GM18868 (cell line): ENCODE data around the gene RAP2B.

Source experiments
- ATAC-seq: cut with Tn5 transposase; IDR thresholded peaks from one replicate; pipeline ENCODE4 v1.9.1; 2021; ENCODE audit warnings: mild to moderate bottlenecking, moderate library complexity; ENCODE audit not compliant: unreplicated experiment

Gene RAP2B

GRCh38 chr3:153159771-153160397 lies 2.1 kb upstream of the RAP2B start:
- no peak for ATAC-seq

- peak; percentile 36 for ATAC-seq
Measured at GRCh38 chr3:153160451-153161137, 1.4 kb upstream of the RAP2B start.

- peak; percentile 75 for ATAC-seq
Measured at GRCh38 chr3:153161138-153161713, 800 bp upstream of the RAP2B start.

- ATAC-seq: peak; percentile 5
Measured at GRCh38 chr3:153162513-153163392, 727 bp downstream of the RAP2B start.

GRCh38 chr3:153163393-153163724 lies 1.3 kb downstream of the RAP2B start:
- no peak for ATAC-seq

GRCh38 chr3:153163756-153164550 lies 1.9 kb downstream of the RAP2B start:
- no peak for ATAC-seq

GRCh38 chr3:153165261-153165681 lies 3.2 kb downstream of the RAP2B start:
- no peak for ATAC-seq

- no peak for ATAC-seq
Measured at GRCh38 chr3:153166206-153166605, 4.2 kb downstream of the RAP2B start.

GRCh38 chr3:153166796-153167195 lies 4.8 kb downstream of the RAP2B start:
- no peak for ATAC-seq

GRCh38 chr3:153169793-153170383 lies 7.9 kb downstream of the RAP2B start:
- ATAC-seq: no peak

GRCh38 chr3:153171256-153171655 lies 9.2 kb downstream of the RAP2B start:
- ATAC-seq: no peak

- ATAC-seq: no peak
Measured at GRCh38 chr3:153171918-153172317, 9.9 kb downstream of the RAP2B start.

- ATAC-seq: no peak
Measured at GRCh38 chr3:153172796-153173757, 11.1 kb downstream of the RAP2B start.

- ATAC-seq: no peak
Measured at GRCh38 chr3:153173758-153174516, 11.9 kb downstream of the RAP2B start.

GRCh38 chr3:153176197-153176596 lies 14.2 kb downstream of the RAP2B start:
- no peak for ATAC-seq

GRCh38 chr3:153180860-153181372 lies 18.9 kb downstream of the RAP2B start:
- ATAC-seq: no peak

GRCh38 chr3:153182501-153183293 lies 20.7 kb downstream of the RAP2B start:
- ATAC-seq: no peak
